Osteoblast (primary cell): ENCODE measurements around the gene CDH12. TPM values are rescaled to one million over a fixed set of nuclear protein-coding genes. Genes with fewer than 3 reads are reported as not detected.

Experiments
- DNase-seq: peaks from one replicate; pipeline ENCODE4 v3.0.0; 2011; ENCODE audit warnings: low spot score, mixed read lengths; ENCODE audit not compliant: insufficient read length; ENCODE audit errors: missing footprints
- H2AFZ ChIP-seq: 2 replicates; pipeline ENCODE4 v1.6.0; 2011; ENCODE audit warnings: mild to moderate bottlenecking, low read length
- H3K27ac ChIP-seq: 2 replicates; pipeline ENCODE4 v1.5.1; 2011; ENCODE audit warnings: mild to moderate bottlenecking, low read depth, low read length, moderate library complexity
- H3K27me3 ChIP-seq: 2 replicates; pipeline ENCODE4 v1.6.0; 2012; ENCODE audit warnings: mild to moderate bottlenecking, control low read depth, inconsistent platforms, low read length, moderate library complexity; ENCODE audit not compliant: insufficient read depth
- H3K36me3 ChIP-seq: 2 replicates; pipeline ENCODE4 v1.5.1; 2011; ENCODE audit warnings: mild to moderate bottlenecking, low read length, control low read depth, moderate library complexity; ENCODE audit not compliant: insufficient read depth
- H3K4me1 ChIP-seq: 2 replicates; pipeline ENCODE4 v1.5.1; 2011; ENCODE audit warnings: mild to moderate bottlenecking, low read length, control low read depth, moderate library complexity; ENCODE audit not compliant: insufficient read depth
- H3K4me2 ChIP-seq: 2 replicates; pipeline ENCODE4 v1.6.0; 2011; ENCODE audit warnings: mild to moderate bottlenecking, low read length; ENCODE audit not compliant: insufficient read depth
- H3K4me3 ChIP-seq: fragments of 200-600 bp; sonication (generic); 3 replicates; pipeline ENCODE4 v1.5.1; 2012; ENCODE audit warnings: mild to moderate bottlenecking, low read length, inconsistent platforms; ENCODE audit not compliant: insufficient read depth
- H3K79me2 ChIP-seq: 2 replicates; pipeline ENCODE4 v1.6.0; 2012; ENCODE audit warnings: mild to moderate bottlenecking, low read length, control low read depth, inconsistent platforms; ENCODE audit not compliant: insufficient read depth
- H3K9me3 ChIP-seq: 2 replicates; pipeline ENCODE4 v1.5.1; 2011; ENCODE audit warnings: low read depth, low read length, control low read depth
- H4K20me1 ChIP-seq: 2 replicates; pipeline ENCODE4 v1.6.0; 2012; ENCODE audit warnings: mild to moderate bottlenecking, low read length, control low read depth; ENCODE audit not compliant: insufficient read depth
- total RNA-seq: library from RNA; depleted of rRNA; stranded (reverse); fragments of >200 nt; gene quantifications from 2 replicates; pipeline ENCODE4 v1.2.3, GENCODE V29; 2012
- TF ChIP-seq, protein P1 (sequence below): IDR thresholded peaks from 2 replicates; pipeline ENCODE4 v1.5.1; 2011; ENCODE audit warnings: mild to moderate bottlenecking, low read depth, low read length, moderate library complexity; ENCODE audit errors: extremely low read depth

Gene CDH12
- total RNA-seq, 1 donor, result not detected

DNA sequence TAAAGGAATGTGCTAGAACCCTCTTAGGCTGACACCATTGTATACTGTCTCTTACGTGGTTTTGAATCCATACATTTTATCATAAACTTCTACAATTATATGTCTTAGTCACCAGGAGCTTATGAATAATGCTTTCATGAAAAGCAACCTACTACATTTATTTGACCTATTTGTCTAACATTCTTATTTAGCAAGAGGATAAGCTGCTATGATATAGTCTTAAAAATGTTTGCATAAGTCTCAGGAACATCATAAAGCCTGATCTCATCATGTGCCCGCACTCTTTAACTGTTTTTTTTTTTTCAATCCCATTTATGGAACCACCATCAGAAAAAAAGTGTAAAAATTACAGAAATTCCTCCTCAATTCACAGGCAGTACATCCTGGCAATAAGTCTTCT lies 59.7 kb downstream of the CDH12 start:
- TF ChIP-seq, protein P1, sequence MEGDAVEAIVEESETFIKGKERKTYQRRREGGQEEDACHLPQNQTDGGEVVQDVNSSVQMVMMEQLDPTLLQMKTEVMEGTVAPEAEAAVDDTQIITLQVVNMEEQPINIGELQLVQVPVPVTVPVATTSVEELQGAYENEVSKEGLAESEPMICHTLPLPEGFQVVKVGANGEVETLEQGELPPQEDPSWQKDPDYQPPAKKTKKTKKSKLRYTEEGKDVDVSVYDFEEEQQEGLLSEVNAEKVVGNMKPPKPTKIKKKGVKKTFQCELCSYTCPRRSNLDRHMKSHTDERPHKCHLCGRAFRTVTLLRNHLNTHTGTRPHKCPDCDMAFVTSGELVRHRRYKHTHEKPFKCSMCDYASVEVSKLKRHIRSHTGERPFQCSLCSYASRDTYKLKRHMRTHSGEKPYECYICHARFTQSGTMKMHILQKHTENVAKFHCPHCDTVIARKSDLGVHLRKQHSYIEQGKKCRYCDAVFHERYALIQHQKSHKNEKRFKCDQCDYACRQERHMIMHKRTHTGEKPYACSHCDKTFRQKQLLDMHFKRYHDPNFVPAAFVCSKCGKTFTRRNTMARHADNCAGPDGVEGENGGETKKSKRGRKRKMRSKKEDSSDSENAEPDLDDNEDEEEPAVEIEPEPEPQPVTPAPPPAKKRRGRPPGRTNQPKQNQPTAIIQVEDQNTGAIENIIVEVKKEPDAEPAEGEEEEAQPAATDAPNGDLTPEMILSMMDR, result no peak
- no peaks in the 10 kb centered on the region for H3K79me2 ChIP-seq
- H3K9me3 ChIP-seq, result no peaks in the 10 kb centered on the region
- no peak for DNase-seq
- no peak overlapping the region for H2AFZ ChIP-seq
- no peak overlapping the region for H3K4me2 ChIP-seq
- H3K27ac ChIP-seq, result no peak overlapping the region
- no peak overlapping the region for H3K4me3 ChIP-seq
- no peaks in the 10 kb centered on the region for H3K27me3 ChIP-seq
- H3K36me3 ChIP-seq, result no peaks in the 10 kb centered on the region
- no peaks in the 10 kb centered on the region for H3K4me1 ChIP-seq
- no peaks in the 10 kb centered on the region for H4K20me1 ChIP-seq

DNA sequence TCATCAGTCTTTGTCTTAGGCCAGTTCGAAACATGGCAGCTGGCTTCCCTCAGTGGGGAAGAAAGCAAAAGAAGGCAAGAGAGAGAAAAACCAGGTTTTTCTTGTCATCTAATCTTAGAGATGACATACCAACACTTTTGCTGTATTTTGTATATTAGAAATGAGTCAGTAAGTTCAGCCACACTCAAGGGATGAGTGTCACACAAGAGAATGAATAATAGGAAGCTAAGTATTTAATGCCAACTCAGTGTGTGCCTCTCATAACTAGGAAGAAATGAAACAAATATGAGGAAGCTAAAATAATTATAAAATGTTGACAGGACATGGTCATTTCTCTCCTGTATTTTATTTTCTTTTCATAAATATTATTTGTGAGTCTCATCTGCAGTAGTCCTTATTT lies 65.3 kb downstream of the CDH12 start:
- no peaks in the 10 kb centered on the region for H3K79me2 ChIP-seq
- no peaks in the 10 kb centered on the region for H4K20me1 ChIP-seq
- H2AFZ ChIP-seq, result no peak overlapping the region
- no peaks in the 10 kb centered on the region for H3K27me3 ChIP-seq
- no peak overlapping the region for H3K4me2 ChIP-seq
- no peaks in the 10 kb centered on the region for H3K9me3 ChIP-seq
- no peak overlapping the region for H3K27ac ChIP-seq
- no peaks in the 10 kb centered on the region for H3K4me1 ChIP-seq
- TF ChIP-seq, protein P1, result no peak
- no peak for DNase-seq
- H3K36me3 ChIP-seq, result no peaks in the 10 kb centered on the region
- H3K4me3 ChIP-seq, result no peak overlapping the region

DNA sequence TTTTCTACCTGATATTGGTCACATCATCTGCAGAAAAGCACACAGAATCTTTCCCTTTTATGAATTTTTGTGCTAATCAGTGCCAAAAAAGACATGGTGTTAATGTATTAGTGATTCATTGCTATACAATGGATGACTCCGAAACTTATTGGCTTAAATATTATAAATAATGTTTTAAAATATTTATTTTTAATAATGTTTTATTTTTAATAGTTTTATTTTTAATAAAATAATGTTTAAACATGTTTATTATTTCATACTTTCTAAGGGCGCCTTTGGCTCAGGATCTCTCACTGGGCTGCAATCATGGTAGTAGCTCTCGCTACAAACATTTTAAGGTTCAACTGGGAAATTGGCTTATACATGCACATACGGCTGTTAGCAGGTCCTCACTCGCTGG lies 65.7 kb downstream of the CDH12 start:
- H3K4me2 ChIP-seq, result no peak overlapping the region
- H4K20me1 ChIP-seq, result no peaks in the 10 kb centered on the region
- TF ChIP-seq, protein P1, result no peak
- no peaks in the 10 kb centered on the region for H3K9me3 ChIP-seq
- no peaks in the 10 kb centered on the region for H3K79me2 ChIP-seq
- no peak overlapping the region for H2AFZ ChIP-seq
- DNase-seq, result no peak
- no peak overlapping the region for H3K27ac ChIP-seq
- no peaks in the 10 kb centered on the region for H3K4me1 ChIP-seq
- H3K27me3 ChIP-seq, result no peaks in the 10 kb centered on the region
- no peaks in the 10 kb centered on the region for H3K36me3 ChIP-seq
- no peak overlapping the region for H3K4me3 ChIP-seq

DNA sequence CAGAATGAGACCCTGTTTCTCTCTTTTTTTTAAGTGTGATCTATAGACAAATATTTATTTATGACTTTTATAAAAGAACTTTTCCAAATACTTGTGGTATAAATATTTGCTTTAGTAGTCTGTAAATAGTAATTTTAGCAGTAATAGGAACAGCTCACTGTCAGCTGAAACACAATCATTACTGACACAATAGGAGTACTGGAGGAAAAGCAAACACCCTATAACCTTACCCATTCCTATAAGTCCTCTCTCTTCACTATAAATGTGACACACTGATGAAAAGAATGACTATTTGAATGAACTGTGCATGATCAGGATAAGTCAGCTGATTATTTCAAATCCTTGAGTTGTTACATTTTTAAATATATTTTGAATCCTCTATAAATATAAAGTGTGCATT lies 72.4 kb downstream of the CDH12 start:
- H3K4me3 ChIP-seq, result no peak overlapping the region
- no peak overlapping the region for H2AFZ ChIP-seq
- TF ChIP-seq, protein P1, result no peak

More for the DNA sequence above, 72.4 kb downstream of the CDH12 start:
- no peaks in the 10 kb centered on the region for H4K20me1 ChIP-seq
- no peak for DNase-seq
- no peaks in the 10 kb centered on the region for H3K79me2 ChIP-seq
- no peaks in the 10 kb centered on the region for H3K36me3 ChIP-seq
- no peaks in the 10 kb centered on the region for H3K9me3 ChIP-seq
- no peak overlapping the region for H3K4me2 ChIP-seq
- no peak overlapping the region for H3K27ac ChIP-seq
- H3K4me1 ChIP-seq, result no peaks in the 10 kb centered on the region
- H3K27me3 ChIP-seq, result no peaks in the 10 kb centered on the region
